H9 (cell line): ENCODE data around the gene ALDH1A1. TPM values are rescaled to one million over a fixed set of nuclear protein-coding genes. Genes with fewer than 3 reads are reported as not detected.

Experiments used
- DNase-seq: peaks from one replicate; pipeline ENCODE4 v3.0.0-alpha.2; 2017
- H2AFZ ChIP-seq: one replicate; pipeline ENCODE4 v1.6.1; 2013; ENCODE audit warnings: mild to moderate bottlenecking, low read length, control low read depth, moderate library complexity
- H2AK5ac ChIP-seq: 2 replicates; pipeline ENCODE4 v1.6.1; 2013; ENCODE audit warnings: low read length, control low read depth, mixed read lengths; ENCODE audit not compliant: insufficient read length
- H2BK120ac ChIP-seq: one replicate; pipeline ENCODE4 v1.6.1; 2013; ENCODE audit warnings: low read depth, mild to moderate bottlenecking, low read length, control low read depth, inconsistent platforms; ENCODE audit not compliant: poor library complexity, severe bottlenecking
- H2BK12ac ChIP-seq: 2 replicates; pipeline ENCODE4 v1.6.1; 2013; ENCODE audit warnings: low read length, control low read depth, mixed read lengths, low read depth; ENCODE audit not compliant: insufficient read length
- H2BK15ac ChIP-seq: 2 replicates; pipeline ENCODE4 v1.6.1; 2013; ENCODE audit warnings: low read depth, low read length, control low read depth
- H2BK20ac ChIP-seq: one replicate; pipeline ENCODE4 v1.6.1; 2013; ENCODE audit warnings: low read depth, mild to moderate bottlenecking, low read length, control low read depth, inconsistent platforms; ENCODE audit not compliant: poor library complexity, severe bottlenecking
- H2BK5ac ChIP-seq: 2 replicates; pipeline ENCODE4 v1.6.1; 2013; ENCODE audit warnings: low read length, control low read depth, mixed read lengths; ENCODE audit not compliant: insufficient read length
- H3K14ac ChIP-seq: 2 replicates; pipeline ENCODE4 v1.6.1; 2013; ENCODE audit warnings: low read length, control low read depth; ENCODE audit not compliant: insufficient read depth
- H3K18ac ChIP-seq: 2 replicates; pipeline ENCODE4 v1.6.1; 2013; ENCODE audit warnings: low read depth, mild to moderate bottlenecking, mixed read lengths, low read length, control low read depth; ENCODE audit not compliant: insufficient read length
- H3K23ac ChIP-seq: 2 replicates; pipeline ENCODE4 v1.6.1; 2013; ENCODE audit warnings: low read length, control low read depth, mixed read lengths, low read depth; ENCODE audit not compliant: insufficient read length
- H3K23me2 ChIP-seq: 2 replicates; pipeline ENCODE4 v1.6.1; 2013; ENCODE audit warnings: low read depth, mild to moderate bottlenecking, mixed read lengths, low read length, control low read depth; ENCODE audit not compliant: insufficient read length, poor library complexity, severe bottlenecking
- H3K27ac ChIP-seq: 2 replicates; pipeline ENCODE4 v1.5.1; 2013; ENCODE audit warnings: low read length, control low read depth, mixed read lengths, low read depth; ENCODE audit not compliant: insufficient read length
- H3K27me3 ChIP-seq: 2 replicates; pipeline ENCODE4 v1.6.1; 2013; ENCODE audit warnings: low read length, control low read depth, inconsistent platforms; ENCODE audit not compliant: insufficient read depth
- H3K4ac ChIP-seq: 2 replicates; pipeline ENCODE4 v1.6.1; 2013; ENCODE audit warnings: low read depth, mild to moderate bottlenecking, control low read depth, inconsistent platforms, low read length, moderate library complexity
- H3K4me1 ChIP-seq: 2 replicates; pipeline ENCODE4 v1.6.1; 2013; ENCODE audit warnings: low read length, control low read depth, inconsistent platforms; ENCODE audit not compliant: insufficient read depth
- H3K4me2 ChIP-seq: 2 replicates; pipeline ENCODE4 v1.6.1; 2013; ENCODE audit warnings: low read length, control low read depth, mixed read lengths; ENCODE audit not compliant: insufficient read length, insufficient read depth
- H3K56ac ChIP-seq: 2 replicates; pipeline ENCODE4 v1.6.1; 2013; ENCODE audit warnings: low read depth, mild to moderate bottlenecking, mixed read lengths, low read length, control low read depth; ENCODE audit not compliant: insufficient read length
- H3K79me1 ChIP-seq: 2 replicates; pipeline ENCODE4 v1.6.1; 2013; ENCODE audit warnings: low read depth, mild to moderate bottlenecking, moderate library complexity, low read length, control low read depth, inconsistent platforms; ENCODE audit not compliant: insufficient read depth, poor library complexity, severe bottlenecking
- H3K79me2 ChIP-seq: 2 replicates; pipeline ENCODE4 v1.6.1; 2013; ENCODE audit warnings: low read length, control low read depth, inconsistent platforms; ENCODE audit not compliant: insufficient read depth
- H3K9ac ChIP-seq: 2 replicates; pipeline ENCODE4 v1.6.1; 2013; ENCODE audit warnings: low read length, control low read depth, mixed read lengths; ENCODE audit not compliant: insufficient read length; ENCODE audit errors: extremely low read depth
- H3K9me3 ChIP-seq: one replicate; pipeline ENCODE4 v1.6.1; 2013; ENCODE audit warnings: low read depth, low read length, inconsistent platforms; ENCODE audit not compliant: control insufficient read depth
- H3T11ph ChIP-seq: one replicate; pipeline ENCODE4 v1.6.1; 2013; ENCODE audit warnings: mild to moderate bottlenecking, low read length, control low read depth, inconsistent platforms
- H4K20me1 ChIP-seq: one replicate; pipeline ENCODE4 v1.6.1; 2013; ENCODE audit not compliant: control insufficient read depth, insufficient read length, insufficient read depth
- H4K5ac ChIP-seq: 2 replicates; pipeline ENCODE4 v1.6.1; 2013; ENCODE audit warnings: low read depth, mild to moderate bottlenecking, mixed read lengths, low read length, control low read depth; ENCODE audit not compliant: insufficient read length
- H4K8ac ChIP-seq: replicated peaks from 2 replicates; pipeline ENCODE4 v1.6.1; 2013; ENCODE audit warnings: low read length, control low read depth, mixed read lengths, low read depth; ENCODE audit not compliant: insufficient read length
- H4K91ac ChIP-seq: 2 replicates; pipeline ENCODE4 v1.6.1; 2013; ENCODE audit warnings: low read depth, mild to moderate bottlenecking, moderate library complexity, mixed read lengths, low read length, control low read depth; ENCODE audit not compliant: insufficient read length
- H3K27ac Mint-ChIP-seq, 3 experiments: 2 replicates in 2 of 3; 3 replicates in 1 of 3; pipeline ENCODE4 v1.8.0; 2020 to 2021; ENCODE audit warnings: mixed read lengths in 3 of 3, mild to moderate bottlenecking in 1 of 3, moderate library complexity in 1 of 3
- H3K27me3 Mint-ChIP-seq: 2 replicates; pipeline ENCODE4 v1.8.0; 2021; ENCODE audit warnings: low read depth, mild to moderate bottlenecking, moderate library complexity, mixed read lengths
- H3K36me3 Mint-ChIP-seq, 3 experiments: 2 replicates in 2 of 3; 3 replicates in 1 of 3; pipeline ENCODE4 v1.8.0; 2020 to 2021; ENCODE audit warnings: low read depth in 3 of 3, mixed read lengths in 3 of 3; ENCODE audit not compliant: insufficient read depth in 1 of 3
- H3K4me1 Mint-ChIP-seq, 2 experiments: 2 replicates each; pipeline ENCODE4 v1.8.0; 2020; ENCODE audit warnings: mixed read lengths in 2 of 2
- H3K4me3 Mint-ChIP-seq, 2 experiments: 2 replicates in 1 of 2; 3 replicates in 1 of 2; pipeline ENCODE4 v1.8.0; 2020 to 2021; ENCODE audit warnings: mild to moderate bottlenecking in 2 of 2, mixed read lengths in 2 of 2, moderate library complexity in 1 of 2
- H3K9me3 Mint-ChIP-seq, 2 experiments: 2 replicates in 1 of 2; 3 replicates in 1 of 2; pipeline ENCODE4 v1.8.0; 2020; ENCODE audit warnings: mild to moderate bottlenecking in 2 of 2, mixed read lengths in 2 of 2, moderate library complexity in 1 of 2
- CTCF ChIP-seq: fragments of 200-600 bp; sonication (generic); conservative IDR thresholded peaks from 3 replicates; pipeline ENCODE4 v1.8.0; 2021; ENCODE audit warnings: antibody characterized with exemption, mild to moderate bottlenecking
- WGBS: extraction: QIAGEN DNeasy Blood & Tissue Kit; methylation state at CpG from one replicate; pipeline ENCODE4 v1.1.7; 2013; ENCODE audit warnings: missing lambda C conversion rate, low lambda C conversion rate, mixed read lengths; ENCODE audit not compliant: insufficient read length; ENCODE audit errors: extremely low coverage; 5-methylcytosine and 5-hydroxymethylcytosine counted together
- total RNA-seq: library from RNA; stranded (reverse); gene quantifications from 2 replicates; pipeline ENCODE4 v1.2.1, GENCODE V29; 2021

ALDH1A1 gene
- total RNA-seq, 1 experiment from 2014 or later, result 1.1 TPM

GRCh38 chr9:72984226-72984947 lies 31.5 kb upstream of the ALDH1A1 start:
- H3K36me3 Mint-ChIP-seq, result no peaks in the 10 kb centered on the region
- H3K9ac ChIP-seq, result no peak overlapping the region

More at GRCh38 chr9:72984226-72984947, 31.5 kb upstream of the ALDH1A1 start:
- H3K9me3 ChIP-seq, result no peaks in the 10 kb centered on the region
- no peak overlapping the region for H3K4me3 Mint-ChIP-seq
- no peak overlapping the region for H3K56ac ChIP-seq
- no peaks in the 10 kb centered on the region for H3K4me1 ChIP-seq
- no peaks in the 10 kb centered on the region for H3K27me3 Mint-ChIP-seq
- H2AK5ac ChIP-seq, result no peak overlapping the region
- TF ChIP-seq CTCF, result no peak
- no peak overlapping the region for H2BK20ac ChIP-seq
- no peaks in the 10 kb centered on the region for H3K79me1 ChIP-seq
- H3K23me2 ChIP-seq, result no peaks in the 10 kb centered on the region
- H2BK12ac ChIP-seq, result no peak overlapping the region
- WGBS, result no CpG with 5 or more reads among the region's 2 CpGs
- H3K4me2 ChIP-seq, result no peak overlapping the region
- no peak overlapping the region for H3K4ac ChIP-seq
- H3K27ac ChIP-seq, result no peak overlapping the region
- H3K18ac ChIP-seq, result no peak overlapping the region
- H4K8ac ChIP-seq, result no peak overlapping the region
- no peaks in the 10 kb centered on the region for H4K20me1 ChIP-seq
- no peak overlapping the region for H2BK5ac ChIP-seq
- no peaks in the 10 kb centered on the region for H3K79me2 ChIP-seq
- H3K9me3 Mint-ChIP-seq, result no peaks in the 10 kb centered on the region
- no peaks in the 10 kb centered on the region for H3K27me3 ChIP-seq
- no peak overlapping the region for H3T11ph ChIP-seq
- H4K91ac ChIP-seq, result no peak overlapping the region
- no peak overlapping the region for H3K14ac ChIP-seq
- H4K5ac ChIP-seq, result no peak overlapping the region
- peaks cover 1 to 2% of the 10 kb centered on the region in 2 experiments for H3K4me1 Mint-ChIP-seq
- H2BK15ac ChIP-seq, result no peak overlapping the region
- H3K27ac Mint-ChIP-seq, result no peak overlapping the region; a peak in 1 of 7 replicates
- no peak overlapping the region for H2AFZ ChIP-seq
- H3K23ac ChIP-seq, result no peak overlapping the region
- H2BK120ac ChIP-seq, result no peak overlapping the region
- no peak for DNase-seq
